HEK293 (cell line): ENCODE results near the gene STX3.

ENCODE experiments used
- CTCF ChIA-PET: fragments of 350-600 bp; formaldehyde crosslinking; extraction: SDS; loops from one replicate; lab custom pipeline; 2021; ENCODE audit warnings: antibody characterized with exemption; lab: Yijun Ruan, JAX
- POLR2A ChIA-PET: fragments of 300-600 bp; formaldehyde crosslinking; extraction: SDS; loops from one replicate; lab custom pipeline; 2020; ENCODE audit warnings: antibody characterized with exemption, inconsistent platforms; lab: Yijun Ruan, JAX
- H3K27ac ChIP-seq: fragments of 200-500 bp; sonication (Bioruptor generic); 2 replicates; pipeline ENCODE4 v1.5.1; 2014; ENCODE audit warnings: low read depth, low read length, control low read depth, inconsistent platforms; ENCODE audit errors: extremely low read depth
- H3K36me3 ChIP-seq, 2 experiments: fragments of 200-500 bp in 1 of 2; sonication (Bioruptor generic) in 1 of 2; 1 replicate in 1 of 2; 2 replicates in 1 of 2; pipeline ENCODE4 v1.5.1; 2014 to 2017; ENCODE audit warnings: inconsistent platforms in 2 of 2, low read length in 2 of 2; ENCODE audit not compliant: control insufficient read depth in 2 of 2, insufficient read depth in 1 of 2
- H3K4me1 ChIP-seq: fragments of 200-500 bp; sonication (Bioruptor generic); 2 replicates; pipeline ENCODE4 v1.5.1; 2014; ENCODE audit warnings: mild to moderate bottlenecking, low read length, inconsistent platforms; ENCODE audit not compliant: control insufficient read depth, insufficient read depth
- H3K4me3 ChIP-seq: 2 replicates; pipeline ENCODE4 v1.5.1; 2011; ENCODE audit warnings: low read depth, mild to moderate bottlenecking, control low read depth, low read length, moderate library complexity
- H3K9me3 ChIP-seq: fragments of 200-500 bp; sonication (Bioruptor generic); 2 replicates; pipeline ENCODE4 v1.5.1; 2014; ENCODE audit warnings: low read depth, low read length, inconsistent platforms; ENCODE audit not compliant: control insufficient read depth, insufficient read depth
- EGR2 ChIP-seq: fragments of 450-650 bp; formaldehyde crosslinking; IDR thresholded peaks from 2 replicates; pipeline ENCODE4 v1.5.1; 2016; ENCODE audit warnings: low read depth, missing biosample characterization, missing genetic modification characterization
- GFI1B ChIP-seq: fragments of 450-650 bp; formaldehyde crosslinking; IDR thresholded peaks from 2 replicates; pipeline ENCODE4 v1.5.1; 2016; ENCODE audit warnings: missing biosample characterization, missing genetic modification characterization
- GLIS1 ChIP-seq: fragments of 450-650 bp; formaldehyde crosslinking; IDR thresholded peaks from 2 replicates; pipeline ENCODE4 v1.5.1; 2016; ENCODE audit warnings: missing biosample characterization, missing genetic modification characterization
- KLF1 ChIP-seq: fragments of 450-650 bp; formaldehyde crosslinking; IDR thresholded peaks from 2 replicates; pipeline ENCODE4 v1.5.1; 2016; ENCODE audit warnings: missing biosample characterization, missing genetic modification characterization
- PRDM1 ChIP-seq: fragments of 450-650 bp; formaldehyde crosslinking; IDR thresholded peaks from 2 replicates; pipeline ENCODE4; 2016; ENCODE audit warnings: missing biosample characterization, missing genetic modification characterization
- PRDM4 ChIP-seq: fragments of 450-650 bp; formaldehyde crosslinking; IDR thresholded peaks from 2 replicates; pipeline ENCODE4 v1.5.1; 2017; ENCODE audit warnings: missing biosample characterization, missing genetic modification characterization
- ZBTB21 ChIP-seq: fragments of 450-650 bp; formaldehyde crosslinking; IDR thresholded peaks from 2 replicates; pipeline ENCODE4 v1.5.1; 2017; ENCODE audit warnings: missing biosample characterization, missing genetic modification characterization
- ZNF138 ChIP-seq: fragments of 450-650 bp; formaldehyde crosslinking; IDR thresholded peaks from 2 replicates; pipeline ENCODE4 v1.5.1; 2016; ENCODE audit warnings: missing biosample characterization, missing genetic modification characterization, borderline replicate concordance
- ZNF140 ChIP-seq: fragments of 450-650 bp; formaldehyde crosslinking; IDR thresholded peaks from 2 replicates; pipeline ENCODE4 v1.5.1; 2016; ENCODE audit warnings: missing biosample characterization, missing genetic modification characterization
- ZNF341 ChIP-seq: fragments of 450-650 bp; formaldehyde crosslinking; IDR thresholded peaks from 2 replicates; pipeline ENCODE4; 2016; ENCODE audit warnings: low read depth, missing biosample characterization, missing genetic modification characterization
- ZNF449 ChIP-seq: fragments of 450-650 bp; formaldehyde crosslinking; IDR thresholded peaks from 2 replicates; pipeline ENCODE4 v1.5.1; 2017; ENCODE audit warnings: missing biosample characterization, mild to moderate bottlenecking, missing genetic modification characterization, moderate library complexity
- ZNF48 ChIP-seq: fragments of 450-650 bp; formaldehyde crosslinking; IDR thresholded peaks from 2 replicates; pipeline ENCODE4 v1.5.1; 2016; ENCODE audit warnings: missing biosample characterization, missing genetic modification characterization
- ZNF514 ChIP-seq: fragments of 450-650 bp; formaldehyde crosslinking; IDR thresholded peaks from 2 replicates; pipeline ENCODE4 v1.5.1; 2016; ENCODE audit warnings: missing biosample characterization, missing genetic modification characterization
- ZNF548 ChIP-seq: fragments of 450-650 bp; formaldehyde crosslinking; IDR thresholded peaks from 2 replicates; pipeline ENCODE4 v1.5.1; 2016; ENCODE audit warnings: missing biosample characterization, missing genetic modification characterization
- ZNF610 ChIP-seq: fragments of 450-650 bp; formaldehyde crosslinking; IDR thresholded peaks from 2 replicates; pipeline ENCODE4 v1.5.1; 2016; ENCODE audit warnings: missing biosample characterization, missing genetic modification characterization, borderline replicate concordance

The STX3 gene

GRCh38 chr11:59761993-59762392, 6.8 kb downstream of the STX3 start (continued):
- TF ChIP-seq EGR2 (tag by site-specific recombination) (no peak), GFI1B (tag by site-specific recombination) (no peak), ZNF610 (tag by site-specific recombination) (no peak), ZNF48 (tag by site-specific recombination) (no peak), ZNF341 (tag by site-specific recombination) (no peak), ZNF140 (tag by site-specific recombination) (no peak), ZNF449 (tag by site-specific recombination) (no peak), PRDM4 (tag by site-specific recombination) (no peak), ZNF138 (tag by site-specific recombination) (no peak)

- no peak for TF ChIP-seq ZNF514 (tag by site-specific recombination)
- TF ChIP-seq PRDM1 (tag by site-specific recombination), result 0 out of 2 replicates have a peak, but pooled peaks have one; percentile 50
- no peak for TF ChIP-seq GLIS1 (tag by site-specific recombination)
- TF ChIP-seq KLF1 (tag by site-specific recombination), result 0 out of 2 replicates have a peak, but pooled peaks have one; percentile 29
- Histone ChIP-seq H3K4me3 (no peak overlapping the region), H3K4me1 (no peaks in the 10 kb centered on the region), H3K36me3 (peaks cover 0 to 20% of the 10 kb centered on the region in 2 experiments; a peak in 2 of 3 replicates), H3K9me3 (no peaks in the 10 kb centered on the region), H3K27ac (no peak overlapping the region)
- ChIA-PET CTCF (interaction anchor here (0.7 kb wide), 1 partner anchor 1018 kb away, joined by 3 read pairs; no protein-coding TSS in a partner anchor), POLR2A (interaction anchor here (1.1 kb wide), 1 partner anchor 10 kb away, joined by 8 read pairs; the partner anchor contains the start of gene STX3)
Observed at GRCh38 chr11:59765068-59765735, 10.0 kb downstream of the STX3 start.

- Histone ChIP-seq H3K36me3 (peaks cover 0 to 11% of the 10 kb centered on the region in 2 experiments; a peak in 2 of 3 replicates), H3K27ac (no peak overlapping the region), H3K4me3 (no peak overlapping the region), H3K4me1 (no peaks in the 10 kb centered on the region), H3K9me3 (no peaks in the 10 kb centered on the region)
- ChIA-PET POLR2A (interaction anchor here (0.7 to 0.8 kb wide), 2 partner anchors 11 to 12 kb away, joined by 3 read pairs; partner anchors contain the start of gene STX3), CTCF (interaction anchor here (1.9 to 2.2 kb wide), 2 partner anchors 13 to 35 kb away, joined by 7 read pairs; no protein-coding TSS in a partner anchor)
- no peak for TF ChIP-seq ZBTB21 (tag by site-specific recombination)
- no peak for TF ChIP-seq ZNF548 (tag by site-specific recombination)
- peak; percentile 79 for TF ChIP-seq ZNF449 (tag by site-specific recombination)
Observed at GRCh38 chr11:59766542-59767224, 11.5 kb downstream of the STX3 start.
